Posterior cingulate gyrus (tissue), 11 donors: ENCODE results near the gene GFER.
A peak's percentile ranks its signal among the peaks of the same experiment; 100 is the strongest.

Source experiments
- DNase-seq, 10 donors: peaks; one replicate each; pipeline versions ENCODE4 v3.0.0 to v3.0.0-alpha.2; 2020 to 2021; ENCODE audit warnings: mixed read lengths in 3 of 10
- intact Hi-C: fragments of 100-400 bp; cut with DNase I; formaldehyde crosslinking; loops from one replicate; pipeline ENCODE4 v1.15.1; 2023

Gene GFER

DNA sequence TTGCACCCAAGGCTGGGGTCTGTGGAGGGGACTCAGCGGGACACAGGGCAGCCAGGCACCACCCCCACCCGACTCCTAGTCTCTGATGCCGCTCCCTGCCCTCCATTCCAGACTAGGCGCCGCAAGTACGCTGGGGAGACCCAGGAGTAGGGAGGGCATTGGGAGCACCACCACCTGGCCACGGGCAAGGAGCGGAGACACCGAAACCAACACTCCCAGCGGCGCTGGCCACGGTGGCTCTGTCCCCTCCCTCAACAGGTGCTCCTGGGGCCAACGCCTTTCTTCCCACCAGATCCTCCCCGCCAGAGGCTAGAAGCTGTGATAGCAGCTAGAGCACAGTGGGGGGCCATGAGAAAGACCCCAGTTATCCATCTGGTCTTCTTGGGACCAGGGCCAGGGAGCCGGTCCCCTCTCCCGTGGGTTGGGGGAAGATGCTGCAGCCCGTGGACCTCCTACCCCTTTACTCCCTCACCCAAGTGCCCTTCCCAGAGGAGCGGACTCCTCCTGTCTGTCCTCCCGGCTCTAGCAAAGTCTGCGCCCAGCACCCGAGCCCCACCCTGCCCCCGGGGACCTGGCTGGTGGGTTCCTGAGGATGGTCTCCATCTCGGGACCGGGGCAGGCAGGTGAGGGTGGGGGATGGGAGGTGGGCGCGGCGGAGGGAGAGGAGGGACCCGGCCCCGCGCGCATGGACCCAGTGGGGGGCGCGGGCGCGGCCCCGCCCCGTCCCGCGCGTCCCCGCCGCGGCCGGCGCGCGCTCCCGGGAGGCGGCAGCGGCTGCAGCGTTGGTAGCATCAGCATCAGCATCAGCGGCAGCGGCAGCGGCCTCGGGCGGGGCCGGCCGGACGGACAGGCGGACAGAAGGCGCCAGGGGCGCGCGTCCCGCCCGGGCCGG is 5.5 kb downstream of the GFER start, which contains the start of gene SYNGR3:
Gene SYNGR3, plus strand, starts transcription at position 762 of the 892 bp plus-strand sequence. CDS start 133 bp downstream, outside the sequence.
- intact Hi-C loops = no loop called here
- peak in 1 of 10 donors; percentile 88 for DNase-seq

DNA sequence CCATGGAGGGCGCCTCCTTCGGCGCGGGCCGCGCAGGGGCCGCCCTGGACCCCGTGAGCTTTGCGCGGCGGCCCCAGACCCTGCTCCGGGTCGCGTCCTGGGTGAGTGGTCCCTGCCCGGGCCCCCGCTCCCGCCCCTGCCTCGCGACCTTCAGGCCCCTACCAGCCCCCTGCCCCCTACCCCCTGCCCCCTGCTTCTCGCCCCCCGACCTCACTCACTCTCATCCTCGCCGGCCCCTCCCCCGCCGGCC is 6.0 kb downstream of the GFER start:
- DNase-seq = no peak
- intact Hi-C loops = no loop called here

- DNase-seq = peak in 2 of 10 donors; percentile 30 to 86
- intact Hi-C loops = no loop called here
Measured at GRCh38 chr16:1990351-1991134, 6.5 kb downstream of the GFER start.

DNA sequence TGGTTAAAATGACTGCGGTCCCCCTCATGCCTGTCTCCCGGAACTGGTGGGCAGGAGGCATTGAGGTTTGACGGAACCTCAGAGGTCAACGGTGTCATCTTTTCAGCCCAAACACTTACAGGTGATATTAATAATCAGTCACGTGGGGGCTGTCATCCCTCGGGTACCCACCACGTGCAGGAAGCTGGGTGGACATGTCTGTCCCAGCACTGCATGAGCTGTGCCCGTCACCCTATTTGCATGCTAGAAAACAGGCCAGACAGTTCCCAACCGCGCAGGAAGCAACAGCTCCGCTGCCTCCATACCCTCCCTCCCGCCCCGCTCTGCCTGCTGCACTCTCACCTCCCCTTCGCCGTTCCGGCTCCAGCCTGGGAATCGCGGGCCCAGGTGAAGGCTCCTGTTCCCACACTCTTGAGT is 7.2 kb downstream of the GFER start:
- intact Hi-C loops = no loop called here
- peak in 2 of 10 donors; percentile 42 to 80 for DNase-seq

- intact Hi-C loops = no loop called here
- DNase-seq = no peak
Measured at GRCh38 chr16:1991588-1991947, 7.6 kb downstream of the GFER start.

GRCh38 chr16:1991948-1992703 is 8.1 kb downstream of the GFER start:
- peak; percentile 73 to 98 (median 86) for DNase-seq
- intact Hi-C loops = no loop called here

DNA sequence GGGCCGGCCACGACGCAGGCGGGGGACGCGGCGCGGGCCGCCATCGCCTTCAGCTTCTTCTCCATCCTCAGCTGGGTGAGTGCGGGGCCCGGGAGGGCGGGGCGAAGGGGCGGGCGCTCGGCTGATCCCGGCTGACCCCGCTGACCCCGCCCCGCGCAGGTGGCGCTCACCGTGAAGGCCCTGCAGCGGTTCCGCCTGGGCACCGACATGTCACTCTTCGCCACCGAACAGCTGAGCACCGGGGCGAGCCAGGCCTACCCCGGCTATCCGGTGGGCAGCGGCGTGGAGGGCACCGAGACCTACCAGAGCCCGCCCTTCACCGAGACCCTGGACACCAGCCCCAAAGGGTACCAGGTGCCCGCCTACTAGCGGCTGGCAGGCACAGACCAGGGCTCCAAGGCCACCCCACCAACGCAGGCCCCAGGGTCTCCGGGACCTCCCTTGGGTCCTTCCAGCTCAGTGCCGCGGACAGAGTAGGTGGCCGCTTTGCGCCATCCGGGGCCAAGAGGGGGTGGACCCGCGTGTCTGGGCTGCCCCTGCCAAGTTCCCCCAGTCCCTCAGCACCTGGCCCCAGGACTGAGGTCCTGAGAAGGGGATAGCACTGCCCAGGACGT is 8.8 kb downstream of the GFER start:
- DNase-seq = peak in 1 of 10 donors; percentile 84
- intact Hi-C loops = no loop called here

- intact Hi-C loops = no loop called here
- peak in 1 of 10 donors; percentile 72 for DNase-seq
Measured at GRCh38 chr16:1993731-1994131, 9.7 kb downstream of the GFER start.

GRCh38 chr16:1997494-1998359 is 13.7 kb downstream of the GFER start:
- intact Hi-C loops = no loop called here
- DNase-seq = peak in 1 of 10 donors; percentile 73

DNA sequence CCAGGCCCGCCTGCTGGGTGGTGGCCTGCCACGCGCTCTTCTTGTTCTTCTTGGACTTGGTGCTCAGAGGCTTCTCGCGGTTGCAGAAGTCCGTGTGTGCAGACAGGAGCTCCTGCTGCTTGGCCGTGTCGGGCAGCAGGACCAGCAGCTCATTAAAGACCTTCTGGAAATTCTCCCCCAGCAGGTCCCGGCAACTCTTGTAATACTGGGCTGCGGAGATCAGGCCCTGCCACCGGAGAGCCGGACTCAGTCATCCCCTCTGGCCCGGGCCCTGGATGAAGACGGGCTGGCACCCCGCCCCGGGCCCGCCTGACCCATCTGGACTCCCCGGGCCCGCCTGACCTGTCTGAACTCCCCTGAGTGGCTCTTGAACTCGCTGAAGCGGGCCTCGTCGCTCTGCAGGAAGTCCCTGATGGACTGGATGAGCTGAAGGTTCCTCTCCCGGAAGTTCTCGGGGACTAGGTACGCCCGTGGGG is 14.4 kb downstream of the GFER start:
- intact Hi-C loops = no loop called here
- DNase-seq = peak in 1 of 10 donors; percentile 70

DNA sequence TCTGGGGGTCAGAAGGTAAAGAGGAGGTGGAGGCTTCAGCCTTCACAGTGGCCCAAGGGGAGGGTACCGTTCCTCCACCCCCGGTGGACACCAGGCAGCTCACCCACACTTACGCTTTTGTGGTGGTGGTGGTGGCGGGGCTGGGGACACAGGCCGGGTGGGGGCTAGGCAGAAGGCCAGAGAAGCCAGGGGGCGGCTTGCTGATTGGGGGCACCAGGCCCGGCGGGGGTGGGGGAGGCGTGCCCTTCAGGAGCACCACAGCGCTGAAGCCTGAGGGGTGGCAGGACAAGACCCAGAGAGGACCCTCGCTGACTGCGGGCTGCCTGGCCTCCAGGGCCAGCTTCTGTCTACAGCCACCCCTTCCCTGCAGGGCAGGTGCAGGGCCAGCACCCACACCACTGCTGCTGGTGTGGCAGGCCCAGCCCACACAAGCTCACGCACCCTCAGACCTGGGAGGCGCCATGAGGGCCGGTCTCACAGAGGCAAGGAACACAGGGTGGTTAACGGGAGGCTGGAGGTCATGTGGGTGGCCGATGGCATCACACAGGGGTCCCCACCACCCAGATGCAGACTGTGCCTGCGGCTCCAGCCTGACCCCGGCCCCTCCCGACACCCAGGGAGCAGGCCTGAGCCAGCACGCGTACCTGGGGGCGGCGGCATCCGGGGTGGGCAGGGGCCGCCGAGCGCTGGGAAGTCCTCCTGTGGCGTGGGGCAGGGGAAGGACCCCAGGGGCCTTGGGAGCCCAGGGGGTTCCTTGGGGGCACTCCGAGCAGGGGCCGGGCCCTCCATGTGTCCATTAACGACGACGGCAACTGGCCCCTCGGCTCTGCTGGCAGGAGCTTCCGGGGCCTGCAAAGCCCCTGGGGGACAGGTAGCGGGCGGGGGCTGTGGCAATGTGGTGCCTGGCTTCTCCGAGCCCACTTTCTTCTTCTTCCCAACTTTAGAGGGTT is 15.1 kb downstream of the GFER start:
- intact Hi-C loops = no loop called here
- DNase-seq = peak in 1 of 10 donors; percentile 78

GRCh38 chr16:1999866-2000514 is 16.0 kb downstream of the GFER start:
- peak in 7 of 10 donors; percentile 32 to 92 (median 59) for DNase-seq
- intact Hi-C loops = no loop called here

- no peak for DNase-seq
- intact Hi-C loops = no loop called here
Measured at GRCh38 chr16:2001035-2001434, 17.0 kb downstream of the GFER start.

GRCh38 chr16:2001456-2002355 is 17.7 kb downstream of the GFER start:
- intact Hi-C loops = no loop called here

DNA sequence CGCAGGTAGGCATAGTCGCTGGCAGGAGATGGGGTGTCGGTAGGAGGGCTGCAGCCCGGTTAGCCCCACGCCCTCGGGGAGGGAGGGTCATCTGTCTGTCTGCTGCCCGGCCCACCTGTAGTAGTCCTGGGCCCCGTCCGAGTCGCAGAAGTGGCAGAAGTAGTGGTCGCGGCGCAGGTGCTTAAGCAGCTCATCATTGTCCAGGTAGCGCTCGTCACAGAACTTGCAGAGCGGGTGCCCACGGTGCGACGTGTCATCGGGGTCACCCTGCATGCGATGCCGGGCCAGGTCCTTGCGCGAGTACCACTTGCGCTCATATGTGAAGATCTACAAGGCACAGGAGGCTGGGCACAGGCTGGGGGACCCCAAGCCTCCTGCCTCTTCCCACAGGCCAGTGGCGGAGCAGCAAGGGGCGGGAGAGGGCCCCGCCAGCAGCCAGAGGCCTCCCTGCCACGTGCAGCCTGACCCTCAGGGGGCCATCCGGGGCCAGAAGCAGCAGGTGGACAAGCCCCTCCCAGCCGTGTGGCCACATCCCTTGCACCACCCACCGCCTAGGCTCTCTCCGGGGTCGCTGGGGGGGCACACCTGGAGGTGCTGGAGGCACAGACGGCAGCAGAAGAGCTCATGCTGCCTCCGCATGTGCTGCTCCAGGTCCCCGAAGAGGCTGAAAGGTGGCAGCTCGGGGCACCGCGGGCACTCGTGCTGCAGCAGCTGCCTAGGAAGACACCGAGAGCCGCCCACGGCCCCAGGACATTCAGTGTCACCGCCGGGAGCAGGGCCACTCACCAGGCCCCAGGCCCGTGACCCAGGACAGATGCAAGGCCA is 18.6 kb downstream of the GFER start:
- intact Hi-C loops = no loop called here
- DNase-seq = peak in 1 of 10 donors; percentile 74

More at GRCh38 chr16:2001456-2002355, 17.7 kb downstream of the GFER start:
- DNase-seq = peak in 1 of 10 donors; percentile 77
